Immature natural killer cell (primary cell): ENCODE results near the gene GIPC1. TPM values are rescaled to one million over a fixed set of nuclear protein-coding genes. Genes with fewer than 3 reads are reported as not detected.

ENCODE experiments used
- DNase-seq, 3 donors: peaks; one replicate each; pipeline ENCODE4 v3.0.0; 2022; ENCODE audit warnings: mixed read lengths in 1 of 3
- H3K27ac Mint-ChIP-seq, 6 donors: one replicate each; pipeline ENCODE4 v1.8.0; 2020; ENCODE audit warnings: mixed read lengths in 6 of 6, mild to moderate bottlenecking in 5 of 6, inconsistent platforms in 4 of 6, moderate library complexity in 3 of 6
- H3K27me3 Mint-ChIP-seq, 3 donors: one replicate each; pipeline ENCODE4 v1.8.0; 2020 to 2021; ENCODE audit warnings: low read depth in 3 of 3, mild to moderate bottlenecking in 3 of 3, mixed read lengths in 3 of 3, moderate library complexity in 3 of 3, inconsistent platforms in 1 of 3
- H3K36me3 Mint-ChIP-seq, 3 donors: one replicate each; pipeline ENCODE4 v1.8.0; 2020; ENCODE audit warnings: mixed read lengths in 3 of 3, inconsistent platforms in 2 of 3, mild to moderate bottlenecking in 2 of 3
- H3K4me1 Mint-ChIP-seq, 2 donors: one replicate each; pipeline ENCODE4 v1.8.0; 2020; ENCODE audit warnings: inconsistent platforms in 2 of 2, mild to moderate bottlenecking in 2 of 2, mixed read lengths in 2 of 2, moderate library complexity in 1 of 2
- H3K4me3 Mint-ChIP-seq, 5 donors: one replicate each; pipeline ENCODE4 v1.8.0; 2020; ENCODE audit warnings: mild to moderate bottlenecking in 5 of 5, mixed read lengths in 5 of 5, inconsistent platforms in 3 of 5, moderate library complexity in 3 of 5
- H3K9me3 Mint-ChIP-seq, 6 donors: one replicate each; pipeline ENCODE4 v1.8.0; 2020; ENCODE audit warnings: mild to moderate bottlenecking in 6 of 6, mixed read lengths in 6 of 6, inconsistent platforms in 4 of 6, moderate library complexity in 3 of 6
- polyA plus RNA-seq, 3 donors: library from polyadenylated mRNA; unstranded; fragments of 300-500 nt; fragmentation: Illumina TruSeq; gene quantifications; one replicate each; pipeline ENCODE4 v1.2.3, GENCODE V29; 2021

GIPC1 gene
- polyA plus RNA-seq, 3 donors from 2014 or later = 42.0 to 49.0 (median 47.0) TPM

- peak; percentile 55 to 96 (median 85) for DNase-seq
- H3K4me1 Mint-ChIP-seq = peaks cover 28 to 42% of the 10 kb centered on the region in 2 donors
- peak overlapping the region; percentile 56 to 96 (median 90) for H3K27ac Mint-ChIP-seq
- peaks cover 3 to 30% (median 20%) of the 10 kb centered on the region in 3 donors for H3K27me3 Mint-ChIP-seq
- no peaks in the 10 kb centered on the region for H3K9me3 Mint-ChIP-seq
- H3K36me3 Mint-ChIP-seq = peaks cover 0 to 3% (median 0%) of the 10 kb centered on the region in 3 donors
- H3K4me3 Mint-ChIP-seq = peak overlapping the region in 4 of 5 donors; percentile 41 to 67 (median 63)
Measured at GRCh38 chr19:14476673-14477401, 19.1 kb downstream of the GIPC1 start.

- Mint-ChIP-seq H3K27me3 (peaks cover 3 to 32% (median 20%) of the 10 kb centered on the region in 3 donors), H3K36me3 (peaks cover 0 to 3% (median 0%) of the 10 kb centered on the region in 3 donors), H3K27ac (peak overlapping the region; percentile 56 to 96 (median 90)), H3K9me3 (peaks cover 0 to 1% (median 0%) of the 10 kb centered on the region in 6 donors), H3K4me3 (peak overlapping the region in 4 of 5 donors; percentile 41 to 67 (median 63)), H3K4me1 (peaks cover 28 to 44% of the 10 kb centered on the region in 2 donors)
- no peak for DNase-seq
Measured at GRCh38 chr19:14476327-14476672, 19.6 kb downstream of the GIPC1 start.

GRCh38 chr19:14475251-14476073 lies 20.5 kb downstream of the GIPC1 start, which contains the start of gene PTGER1:
PTGER1 (minus strand) TSS chr19:14475354; CDS start chr19:14474320, 1,034 bp downstream.
- peaks cover 28 to 47% of the 10 kb centered on the region in 2 donors for H3K4me1 Mint-ChIP-seq
- peak within 1 kb of the TSS; percentile 56 to 96 (median 90) for H3K27ac Mint-ChIP-seq
- peaks cover 3 to 32% (median 20%) of the 10 kb centered on the region in 3 donors for H3K27me3 Mint-ChIP-seq
- DNase-seq = peak in 1 of 3 donors; percentile 60
- H3K4me3 Mint-ChIP-seq = peak within 1 kb of the TSS; percentile 44 to 73 (median 65)
- H3K36me3 Mint-ChIP-seq = peaks cover 0 to 3% (median 0%) of the 10 kb centered on the region in 3 donors
- H3K9me3 Mint-ChIP-seq = peaks cover 0 to 1% (median 0%) of the 10 kb centered on the region in 6 donors

GRCh38 chr19:14474827-14475226 lies 21.1 kb downstream of the GIPC1 start:
- H3K4me1 Mint-ChIP-seq = peaks cover 28 to 47% of the 10 kb centered on the region in 2 donors
- DNase-seq = no peak
- H3K36me3 Mint-ChIP-seq = peaks cover 0 to 3% (median 0%) of the 10 kb centered on the region in 3 donors

GRCh38 chr19:14473978-14474578 lies 21.8 kb downstream of the GIPC1 start:
- peak overlapping the region in 3 of 6 donors; percentile 87 to 92 (median 88) for H3K27ac Mint-ChIP-seq
- peak in 1 of 3 donors; percentile 43 for DNase-seq
- H3K9me3 Mint-ChIP-seq = peaks cover 0 to 1% (median 0%) of the 10 kb centered on the region in 6 donors
- H3K36me3 Mint-ChIP-seq = peaks cover 0 to 6% (median 0%) of the 10 kb centered on the region in 3 donors
- peaks cover 28 to 44% of the 10 kb centered on the region in 2 donors for H3K4me1 Mint-ChIP-seq
- H3K4me3 Mint-ChIP-seq = peak overlapping the region; percentile 27 to 73 (median 44)
- peaks cover 3 to 32% (median 20%) of the 10 kb centered on the region in 3 donors for H3K27me3 Mint-ChIP-seq

More at GRCh38 chr19:14474827-14475226, 21.1 kb downstream of the GIPC1 start:
- Mint-ChIP-seq H3K27ac (peak overlapping the region in 5 of 6 donors; percentile 42 to 92 (median 87)), H3K9me3 (peaks cover 0 to 1% (median 0%) of the 10 kb centered on the region in 6 donors), H3K27me3 (peaks cover 3 to 32% (median 20%) of the 10 kb centered on the region in 3 donors), H3K4me3 (peak overlapping the region; percentile 27 to 73 (median 44))

GRCh38 chr19:14473073-14473977 lies 22.6 kb downstream of the GIPC1 start:
- peak overlapping the region; percentile 59 to 74 (median 71) for H3K4me3 Mint-ChIP-seq
- peaks cover 28 to 43% of the 10 kb centered on the region in 2 donors for H3K4me1 Mint-ChIP-seq
- H3K9me3 Mint-ChIP-seq = peaks cover 0 to 1% (median 0%) of the 10 kb centered on the region in 6 donors
- peaks cover 3 to 32% (median 21%) of the 10 kb centered on the region in 3 donors for H3K27me3 Mint-ChIP-seq
- peaks cover 0 to 8% (median 0%) of the 10 kb centered on the region in 3 donors for H3K36me3 Mint-ChIP-seq
- peak in 1 of 3 donors; percentile 21 for DNase-seq
- peak overlapping the region in 4 of 6 donors; percentile 26 to 91 (median 83) for H3K27ac Mint-ChIP-seq

GRCh38 chr19:14472202-14472938 lies 23.6 kb downstream of the GIPC1 start:
- Mint-ChIP-seq H3K9me3 (peaks cover 0 to 1% (median 0%) of the 10 kb centered on the region in 6 donors), H3K36me3 (peaks cover 0 to 16% (median 0%) of the 10 kb centered on the region in 3 donors), H3K27ac (peak overlapping the region in 5 of 6 donors; percentile 13 to 91 (median 85)), H3K27me3 (peaks cover 3 to 32% (median 21%) of the 10 kb centered on the region in 3 donors), H3K4me3 (peak overlapping the region; percentile 59 to 74 (median 71)), H3K4me1 (peaks cover 28 to 43% of the 10 kb centered on the region in 2 donors)
- peak; percentile 80 to 88 (median 83) for DNase-seq

GRCh38 chr19:14471436-14472187 lies 24.3 kb downstream of the GIPC1 start:
- Mint-ChIP-seq H3K36me3 (peaks cover 0 to 16% (median 0%) of the 10 kb centered on the region in 3 donors), H3K4me3 (peak overlapping the region in 3 of 5 donors; percentile 8 to 67 (median 57)), H3K4me1 (peaks cover 26 to 38% of the 10 kb centered on the region in 2 donors), H3K27me3 (peaks cover 3 to 26% (median 19%) of the 10 kb centered on the region in 3 donors), H3K9me3 (peaks cover 0 to 1% (median 0%) of the 10 kb centered on the region in 6 donors), H3K27ac (peak overlapping the region in 5 of 6 donors; percentile 13 to 89 (median 85))
- no peak for DNase-seq

- peaks cover 0 to 22% (median 0%) of the 10 kb centered on the region in 3 donors for H3K36me3 Mint-ChIP-seq
- no peak for DNase-seq
- H3K9me3 Mint-ChIP-seq = peaks cover 0 to 1% (median 0%) of the 10 kb centered on the region in 6 donors
- peaks cover 3 to 17% (median 13%) of the 10 kb centered on the region in 3 donors for H3K27me3 Mint-ChIP-seq
- peak overlapping the region in 4 of 6 donors; percentile 28 to 60 (median 33) for H3K27ac Mint-ChIP-seq
- H3K4me1 Mint-ChIP-seq = peaks cover 13 to 25% of the 10 kb centered on the region in 2 donors
- H3K4me3 Mint-ChIP-seq = no peak overlapping the region
Measured at GRCh38 chr19:14470031-14470876, 25.7 kb downstream of the GIPC1 start.

GRCh38 chr19:14467816-14468215 lies 28.1 kb downstream of the GIPC1 start:
- Mint-ChIP-seq H3K4me3 (no peak overlapping the region), H3K27me3 (peaks cover 0 to 8% (median 7%) of the 10 kb centered on the region in 3 donors), H3K4me1 (peaks cover 2 to 12% of the 10 kb centered on the region in 2 donors), H3K27ac (peak overlapping the region in 4 of 6 donors; percentile 16 to 73 (median 58)), H3K36me3 (peaks cover 0 to 30% (median 6%) of the 10 kb centered on the region in 3 donors), H3K9me3 (peaks cover 0 to 1% (median 0%) of the 10 kb centered on the region in 6 donors)
- DNase-seq = no peak
